Tibial nerve (tissue), 4 donors: Measurements from ENCODE around the gene CACNA1A.

Experiments
- CTCF ChIP-seq, 5 experiments: fragments of 200-600 bp in 3 of 5; fragments of 450-650 bp in 2 of 5; sonication (generic) in 3 of 5; IDR thresholded peaks; one replicate each; pipeline ENCODE4 v1.5.1; 2016 to 2019; ENCODE audit warnings: antibody characterized with exemption in 5 of 5, mild to moderate bottlenecking in 3 of 5, moderate library complexity in 2 of 5
- EP300 ChIP-seq, 2 donors: sonication (generic); formaldehyde crosslinking; IDR thresholded peaks; one replicate each; pipeline ENCODE4 v1.6.1; 2017; ENCODE audit warnings: antibody characterized with exemption in 2 of 2, mild to moderate bottlenecking in 1 of 2
- POLR2A ChIP-seq, 2 donors: fragments of 450-650 bp; IDR thresholded peaks; one replicate each; pipeline ENCODE4 v1.6.1; 2017; ENCODE audit warnings: antibody characterized with exemption in 2 of 2, mild to moderate bottlenecking in 2 of 2, moderate library complexity in 2 of 2

GRCh38 chr19:13430790-13431582, 75.3 kb downstream of the CACNA1A start:
- no peak for TF ChIP-seq POLR2A (IDR thresholded peaks at IDR 0.05)
- peak in 4 of 5 experiments; percentile 13 to 32 (median 24) for TF ChIP-seq CTCF (IDR thresholded peaks at IDR 0.05)
- no peak for TF ChIP-seq EP300 (IDR thresholded peaks at IDR 0.05)
